Measurements from ENCODE around the gene ZFX. TPM values are rescaled to one million over a fixed set of nuclear protein-coding genes. Genes with fewer than 3 reads are reported as not detected.
A peak's percentile ranks its signal among the peaks of the same experiment; 100 is the strongest.

ZFX gene
- total and polyA plus RNA-seq, 2 of the 8 experiments (the other 6 are each of a cell fraction or from before 2014, with no cell fraction given), result 2.8 to 22.0 TPM

DNA sequence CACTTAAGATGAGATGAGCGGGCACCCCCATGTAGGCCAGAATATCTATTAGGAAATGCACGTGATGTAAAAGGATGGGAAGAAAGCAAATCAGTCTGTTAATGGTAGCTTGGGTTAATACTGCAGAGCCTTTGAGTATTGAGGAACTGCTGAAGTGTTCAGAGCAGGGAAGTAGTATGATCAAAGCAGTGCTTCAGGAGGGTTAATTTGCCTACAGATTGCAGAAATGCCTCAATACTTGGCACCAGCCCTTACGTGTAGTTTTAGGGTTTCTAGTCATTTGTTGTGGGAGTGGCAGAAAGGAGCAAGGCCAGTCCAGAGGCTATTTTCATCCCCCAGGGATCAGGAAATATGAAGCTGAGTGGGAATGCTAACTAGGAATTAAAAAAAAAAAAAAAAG, 19.7 kb downstream of the ZFX start:
- Histone ChIP-seq H3K23ac (ENCODE audit: insufficient read length) (no peak overlapping the region), H3K18ac (ENCODE audit: extremely low read depth, low read length) (no peak overlapping the region), H2BK12ac (ENCODE audit: low read depth, low read length) (no peak overlapping the region), H3K79me2 (ENCODE audit: control insufficient read depth in 1 of 2, insufficient read depth in 2 of 2, low read length in 2 of 2) (peaks cover 0 to 75% of the 10 kb centered on the region in 2 experiments; a peak in 2 of 4 replicates), H3K4me3 (ENCODE audit: extremely low read depth in 1 of 4, insufficient read depth in 2 of 4, low read depth in 3 of 4, low read length in 4 of 4) (peak overlapping the region in 1 of 4 experiments; percentile 32; a peak in 1 of 8 replicates), H2BK120ac (replicated peaks; ENCODE audit: low read depth, low read length) (no peak overlapping the region), H3K27me3 (replicated peaks in 1 of 4; ENCODE audit: control insufficient read depth in 3 of 4, extremely low read depth in 1 of 4, insufficient read depth in 3 of 4, low read length in 3 of 4) (no peaks in the 10 kb centered on the region), H2BK20ac (ENCODE audit: low read length) (no peak overlapping the region), H3K4me1 (replicated peaks in 1 of 4; ENCODE audit: control insufficient read depth in 3 of 4, insufficient read depth in 4 of 4, low read length in 3 of 4) (peaks cover 0 to 4% (median 2%) of the 10 kb centered on the region in 4 experiments; a peak in 4 of 7 replicates), H2AK5ac (ENCODE audit: low read depth, low read length) (no peak overlapping the region), H2AFZ (ENCODE audit: low read length) (no peak overlapping the region), H3K36me3 (ENCODE audit: control insufficient read depth in 2 of 4, insufficient read depth in 4 of 4, low read length in 3 of 4) (peaks cover 0 to 9% (median 3%) of the 10 kb centered on the region in 4 experiments; a peak in 3 of 8 replicates), H3K4ac (replicated peaks; ENCODE audit: insufficient read length, low read depth, low read length) (no peak overlapping the region), H4K8ac (ENCODE audit: extremely low read depth, insufficient read depth, low read length) (no peak overlapping the region), H2BK5ac (ENCODE audit: low read depth, low read length) (no peak overlapping the region), H4K5ac (ENCODE audit: insufficient read length, low read depth, low read length) (no peak overlapping the region), H3K9me3 (ENCODE audit: insufficient read depth in 2 of 2, low read depth in 1 of 2, low read length in 1 of 2) (no peaks in the 10 kb centered on the region), H3K79me1 (ENCODE audit: low read depth, low read length) (no peaks in the 10 kb centered on the region), H2BK15ac (ENCODE audit: low read length) (no peak overlapping the region), H4K91ac (replicated peaks; ENCODE audit: insufficient read length, low read length) (no peak overlapping the region), H3K27ac (ENCODE audit: low read depth, low read length) (no peak overlapping the region; the same call in 1 of the 2 replicates), H3K14ac (ENCODE audit: insufficient read length) (no peak overlapping the region), H3K23me2 (ENCODE audit: low read depth, low read length) (no peaks in the 10 kb centered on the region), H3K56ac (replicated peaks; ENCODE audit: insufficient read length, low read depth, low read length) (no peak overlapping the region), H3K9ac (replicated peaks in 1 of 4; ENCODE audit: extremely low read depth in 1 of 4, low read depth in 3 of 4, low read length in 3 of 4) (no peak overlapping the region), H3K4me2 (ENCODE audit: insufficient read depth in 1 of 2, low read depth in 2 of 2, low read length in 2 of 2) (peak overlapping the region in 1 of 2 experiments; percentile 28; a peak in 2 of 4 replicates), H4K20me1 (replicated peaks in 1 of 2; ENCODE audit: control insufficient read depth in 1 of 2, insufficient read depth in 2 of 2, low read length in 2 of 2) (no peaks in the 10 kb centered on the region)
- CTCF ChIA-PET (ENCODE audit: partially characterized antibody), result interaction anchor here (0.6 kb wide), 1 partner anchor 923 kb away, joined by 3 read pairs; no protein-coding TSS in a partner anchor
- no peak for TF ChIP-seq EGR1 (IDR thresholded peaks at IDR 0.05; ENCODE audit: borderline replicate concordance, low read depth, low read length)
- TF ChIP-seq BCL11A (IDR thresholded peaks at IDR 0.05; ENCODE audit: low read depth in 2 of 2, low read length in 2 of 2), result no peak
- no peak for TF ChIP-seq YY1 (IDR thresholded peaks at IDR 0.05; ENCODE audit: low read depth, low read length)
- no peak for DNase-seq (ENCODE audit: low read depth in 1 of 2, low spot score in 2 of 2)
- no peak for FAIRE-seq
- POLR2A ChIA-PET (ENCODE audit: partially characterized antibody), result interaction anchor here (1.2 kb wide), 1 partner anchor 10 kb away, joined by 3 read pairs; no protein-coding TSS in a partner anchor
- 66% methylated on average over 3 of the region's 3 CpGs; no CpG with 5 or more reads in 1 of the 2 experiments for WGBS, 2 experiments (ENCODE audit: extremely low coverage in 1 of 2, insufficient coverage in 1 of 2, insufficient read length in 1 of 2, insufficient replicate concordance in 2 of 2, low coverage in 1 of 2, low lambda C conversion rate in 2 of 2, missing lambda C conversion rate in 1 of 2)

Measured in H1 (cell line).